GM12873 (cell line): ENCODE measurements around the gene MMP19.

Source experiments
- CTCF ChIP-seq: IDR thresholded peaks from 2 replicates; pipeline ENCODE4 v1.5.1; 2012; ENCODE audit warnings: low read depth, mild to moderate bottlenecking, moderate library complexity, low read length, control low read depth; ENCODE audit not compliant: insufficient read depth; ENCODE audit errors: missing control alignments

Gene MMP19

GRCh38 chr12:55865327-55865726 is 22.6 kb upstream of the MMP19 start:
- TF ChIP-seq CTCF = no peak

- no peak for TF ChIP-seq CTCF
These were observed 19.6 kb upstream of the MMP19 start for GRCh38 chr12:55862286-55862685.

- no peak for TF ChIP-seq CTCF
These were observed 19.1 kb upstream of the MMP19 start for GRCh38 chr12:55861871-55862270.

DNA sequence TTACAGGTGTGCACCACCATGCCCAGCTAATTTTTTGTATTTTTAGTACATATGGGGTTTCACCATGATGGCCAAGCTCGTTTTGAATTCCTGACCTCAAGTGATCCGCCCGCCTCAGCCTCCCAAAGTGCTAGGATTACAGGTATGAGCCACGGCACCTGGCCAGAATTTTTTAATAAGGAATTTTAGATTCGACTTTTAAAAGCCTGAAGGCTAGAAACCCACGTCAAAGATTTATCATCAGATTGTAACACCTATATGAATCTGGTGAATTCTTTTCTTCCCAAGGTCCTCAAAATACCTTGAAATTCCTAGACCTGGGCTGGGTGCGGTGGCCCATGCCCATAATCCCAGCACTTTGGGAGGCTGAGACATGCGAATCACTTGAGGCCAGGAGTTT is 18.7 kb upstream of the MMP19 start:
- no peak for TF ChIP-seq CTCF

- TF ChIP-seq CTCF = no peak
These were observed 10.0 kb upstream of the MMP19 start for GRCh38 chr12:55852740-55853139.

GRCh38 chr12:55850893-55851292 is 8.2 kb upstream of the MMP19 start:
- TF ChIP-seq CTCF = no peak

GRCh38 chr12:55850401-55850800 is 7.7 kb upstream of the MMP19 start:
- TF ChIP-seq CTCF = no peak

DNA sequence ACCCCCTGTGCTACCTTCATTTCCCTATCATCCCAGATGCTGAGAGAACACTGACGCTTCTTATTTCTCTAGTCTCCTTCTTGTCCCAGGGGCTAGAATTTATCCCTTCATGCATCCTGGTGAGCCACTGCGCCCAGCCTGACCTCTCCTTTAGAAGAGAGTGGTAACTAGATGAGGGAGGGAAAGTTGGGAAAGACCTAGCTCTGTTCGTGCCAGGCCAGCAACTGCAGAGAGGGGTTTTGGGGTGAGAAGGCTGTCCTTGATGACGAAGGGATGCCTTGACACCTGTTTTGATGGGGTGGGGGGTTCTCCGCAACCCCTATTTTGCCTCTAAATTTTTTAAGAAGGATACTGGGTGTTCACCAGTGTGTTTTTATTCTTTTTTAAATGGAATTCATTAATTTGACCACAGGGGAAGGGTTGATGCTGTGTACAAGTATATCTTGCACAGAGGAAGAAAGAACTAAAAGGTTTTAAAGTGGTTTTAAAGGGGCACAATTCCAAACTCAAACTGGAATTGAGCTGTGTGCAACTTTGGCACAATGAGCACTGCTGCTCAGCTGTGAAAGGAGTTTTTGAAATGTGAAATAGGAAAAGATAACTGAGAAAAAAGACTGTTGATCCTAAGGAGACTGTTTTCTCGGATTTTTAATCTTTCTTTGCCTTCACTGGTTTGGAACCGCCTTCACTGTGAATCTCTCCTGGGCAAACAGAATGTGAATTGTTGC is 7.0 kb upstream of the MMP19 start:
- TF ChIP-seq CTCF = no peak
